GM23338 (cell line): ENCODE measurements around the gene LRIG1.
A peak's percentile ranks its signal among the peaks of the same experiment; 100 is the strongest.

Experiments
- CREB1 ChIP-seq: fragments of 250-450 bp; sonication (Bioruptor Pico); IDR thresholded peaks from 2 replicates; pipeline ENCODE4 v1.5.0; 2020; ENCODE audit warnings: low read depth, mild to moderate bottlenecking, moderate library complexity
- CTCF ChIP-seq, 2 experiments: fragments of 200-600 bp in 1 of 2; sonication (generic) in 1 of 2; conservative IDR thresholded peaks; 2 replicates each; pipeline versions ENCODE4 v1.5.1 to v1.6.1; 2016 to 2017; ENCODE audit warnings: antibody characterized with exemption in 2 of 2, low read depth in 2 of 2, mild to moderate bottlenecking in 2 of 2, moderate library complexity in 1 of 2
- EZH2 ChIP-seq: fragments of 200-600 bp; sonication (generic); IDR thresholded peaks from one replicate; pipeline ENCODE4 v1.8.0; 2017; ENCODE audit warnings: antibody characterized with exemption, mild to moderate bottlenecking, low read depth; ENCODE audit not compliant: unreplicated experiment
- NANOG ChIP-seq: IDR thresholded peaks from 2 replicates; pipeline ENCODE4 v1.6.1; 2016; ENCODE audit warnings: antibody characterized with exemption, borderline replicate concordance
- POLR2AphosphoS5 ChIP-seq: IDR thresholded peaks from 2 replicates; pipeline ENCODE4 v1.6.1; 2016; ENCODE audit warnings: antibody characterized with exemption, low read depth
- REST ChIP-seq: IDR thresholded peaks from one replicate; pipeline ENCODE4 v1.6.1; 2018; ENCODE audit warnings: antibody characterized with exemption; ENCODE audit not compliant: unreplicated experiment
- STAT1 ChIP-seq: IDR thresholded peaks from one replicate; pipeline ENCODE4 v1.6.1; 2016; ENCODE audit warnings: antibody characterized with exemption; ENCODE audit not compliant: unreplicated experiment

GRCh38 chr3:66378256-66378655 is 122.6 kb downstream of the LRIG1 start:
- peak; percentile 70 to 77 for TF ChIP-seq CTCF (conservative IDR thresholded peaks at IDR 0.05; ENCODE audit: low read depth in 2 of 2)
- no peak for TF ChIP-seq EZH2
- TF ChIP-seq STAT1: no peak
- no peak for TF ChIP-seq NANOG
- no peak; the same call in 1 of the 2 replicates for TF ChIP-seq CREB1 (CRISPR knock-in tag)
- no peak for TF ChIP-seq POLR2AphosphoS5
- TF ChIP-seq REST: no peak
